H1 (cell line): ENCODE measurements around the gene TEX101. TPM values are rescaled to one million over a fixed set of nuclear protein-coding genes. Genes with fewer than 3 reads are reported as not detected.

ENCODE experiments used
- CTCF ChIA-PET: fragments of 300-600 bp; sonication (Branson Sonifier 250); formaldehyde crosslinking; loops from one replicate; lab custom pipeline; 2021; ENCODE audit not compliant: partially characterized antibody; lab: Charles Lee
- POLR2A ChIA-PET: fragments of 300-600 bp; sonication (Branson Sonifier 250); formaldehyde crosslinking; loops from one replicate; lab custom pipeline; 2021; ENCODE audit warnings: inconsistent platforms; ENCODE audit not compliant: partially characterized antibody; lab: Charles Lee
- DNase-seq, 2 experiments: peaks; one replicate each; pipeline versions ENCODE4 v3.0.0 to v3.0.0-alpha.2; 2010 to 2022; ENCODE audit warnings: low spot score in 2 of 2, low read depth in 1 of 2, mixed read lengths in 1 of 2
- FAIRE-seq: peaks from 2 replicates; lab custom pipeline; 2011; peaks lifted over from hg19 to GRCh38; lab: Jason Lieb, UNC
- H2AFZ ChIP-seq: 2 replicates; pipeline ENCODE4 v1.8.1; 2012; ENCODE audit warnings: low read length, inconsistent platforms
- H2AK5ac ChIP-seq: 2 replicates; pipeline ENCODE4 v1.6.1; 2013; ENCODE audit warnings: low read depth, low read length
- H2BK120ac ChIP-seq: replicated peaks from 2 replicates; pipeline ENCODE3; 2013; ENCODE audit warnings: low read depth, low read length, inconsistent platforms
- H2BK12ac ChIP-seq: 2 replicates; pipeline ENCODE4 v1.6.1; 2013; ENCODE audit warnings: low read depth, low read length
- H2BK15ac ChIP-seq: 2 replicates; pipeline ENCODE4 v1.6.1; 2013; ENCODE audit warnings: low read length
- H2BK20ac ChIP-seq: 2 replicates; pipeline ENCODE4 v1.6.1; 2013; ENCODE audit warnings: low read length
- H2BK5ac ChIP-seq: 2 replicates; pipeline ENCODE4 v1.6.1; 2013; ENCODE audit warnings: low read depth, low read length
- H3K14ac ChIP-seq: 2 replicates; pipeline ENCODE4 v1.6.1; 2013; ENCODE audit warnings: inconsistent platforms; ENCODE audit not compliant: insufficient read length
- H3K18ac ChIP-seq: 2 replicates; pipeline ENCODE4 v1.6.1; 2013; ENCODE audit warnings: low read length; ENCODE audit errors: extremely low read depth
- H3K23ac ChIP-seq: 2 replicates; pipeline ENCODE4 v1.6.1; 2013; ENCODE audit warnings: inconsistent platforms; ENCODE audit not compliant: insufficient read length
- H3K23me2 ChIP-seq: 2 replicates; pipeline ENCODE4 v1.6.1; 2013; ENCODE audit warnings: low read depth, low read length
- H3K27ac ChIP-seq: 2 replicates; pipeline ENCODE4 v1.6.1; 2011; ENCODE audit warnings: low read depth, low read length, inconsistent platforms
- H3K27me3 ChIP-seq, 4 experiments: replicated peaks in 1 of 4; 1 replicate in 1 of 4; 2 replicates in 3 of 4; pipeline versions ENCODE4 v1.6.1 to v1.8.1; 2011 to 2013; ENCODE audit warnings: low read length in 3 of 4, mild to moderate bottlenecking in 3 of 4, inconsistent platforms in 2 of 4, mixed read lengths in 2 of 4, moderate library complexity in 1 of 4; ENCODE audit not compliant: control insufficient read depth in 3 of 4, insufficient read depth in 3 of 4; ENCODE audit errors: extremely low read depth in 1 of 4
- H3K36me3 ChIP-seq, 4 experiments: 2 replicates each; pipeline versions ENCODE4 v1.6.1 to v1.8.1; 2011 to 2013; ENCODE audit warnings: mild to moderate bottlenecking in 4 of 4, low read length in 3 of 4, moderate library complexity in 2 of 4, control low read depth in 1 of 4, inconsistent platforms in 1 of 4; ENCODE audit not compliant: insufficient read depth in 4 of 4, control insufficient read depth in 2 of 4
- H3K4ac ChIP-seq: replicated peaks from 2 replicates; pipeline ENCODE3; 2013; ENCODE audit warnings: low read length, low read depth, mixed read lengths, inconsistent platforms; ENCODE audit not compliant: insufficient read length
- H3K4me1 ChIP-seq, 4 experiments: replicated peaks in 1 of 4; 1 replicate in 1 of 4; 2 replicates in 3 of 4; pipeline versions ENCODE4 v1.6.1 to v1.8.1; 2011 to 2013; ENCODE audit warnings: low read length in 3 of 4, inconsistent platforms in 2 of 4, mixed read lengths in 1 of 4; ENCODE audit not compliant: insufficient read depth in 4 of 4, control insufficient read depth in 3 of 4
- H3K4me2 ChIP-seq, 2 experiments: 2 replicates each; pipeline versions ENCODE4 v1.6.1 to v1.8.1; 2011 to 2013; ENCODE audit warnings: low read depth in 2 of 2, low read length in 2 of 2, control low read depth in 1 of 2, inconsistent platforms in 1 of 2, mild to moderate bottlenecking in 1 of 2; ENCODE audit not compliant: insufficient read depth in 1 of 2
- H3K4me3 ChIP-seq, 4 experiments: fragments of 200-600, 300-600 bp in 1 of 4; sonication (generic), shearing (Covaris generic), sonication (Bioruptor Twin) in 1 of 4; 2 replicates each; pipeline versions ENCODE4 v1.5.1 to v1.8.1; 2011 to 2016; ENCODE audit warnings: low read length in 4 of 4, low read depth in 3 of 4, control low read depth in 2 of 4, inconsistent platforms in 2 of 4, mild to moderate bottlenecking in 2 of 4, mixed read lengths in 1 of 4, moderate library complexity in 1 of 4; ENCODE audit not compliant: insufficient read depth in 2 of 4; ENCODE audit errors: extremely low read depth in 1 of 4
- H3K56ac ChIP-seq: replicated peaks from 2 replicates; pipeline ENCODE3; 2013; ENCODE audit warnings: low read depth, mild to moderate bottlenecking, mixed read lengths, low read length, inconsistent platforms; ENCODE audit not compliant: insufficient read length
- H3K79me1 ChIP-seq: 2 replicates; pipeline ENCODE4 v1.6.1; 2013; ENCODE audit warnings: low read depth, low read length, control low read depth
- H3K79me2 ChIP-seq, 2 experiments: 2 replicates each; pipeline versions ENCODE4 v1.6.1 to v1.8.1; 2012 to 2013; ENCODE audit warnings: low read length in 2 of 2, mild to moderate bottlenecking in 2 of 2, inconsistent platforms in 1 of 2; ENCODE audit not compliant: insufficient read depth in 2 of 2, control insufficient read depth in 1 of 2
- H3K9ac ChIP-seq, 4 experiments: replicated peaks in 1 of 4; 1 replicate in 1 of 4; 2 replicates in 3 of 4; pipeline versions ENCODE4 v1.6.1 to v1.8.1; 2011 to 2013; ENCODE audit warnings: low read depth in 3 of 4, low read length in 3 of 4, control low read depth in 2 of 4, mild to moderate bottlenecking in 2 of 4, moderate library complexity in 2 of 4, inconsistent platforms in 1 of 4; ENCODE audit errors: extremely low read depth in 1 of 4
- H3K9me3 ChIP-seq, 2 experiments: 2 replicates each; pipeline versions ENCODE4 v1.6.1 to v1.8.1; 2012 to 2013; ENCODE audit warnings: mild to moderate bottlenecking in 2 of 2, moderate library complexity in 2 of 2, control low read depth in 1 of 2, inconsistent platforms in 1 of 2, low read depth in 1 of 2, low read length in 1 of 2, mixed read lengths in 1 of 2; ENCODE audit not compliant: insufficient read depth in 2 of 2
- H4K20me1 ChIP-seq, 2 experiments: replicated peaks in 1 of 2; 2 replicates each; pipeline versions ENCODE3 to v1.8.1; 2011 to 2013; ENCODE audit warnings: inconsistent platforms in 2 of 2, low read length in 2 of 2, mild to moderate bottlenecking in 1 of 2; ENCODE audit not compliant: insufficient read depth in 2 of 2, control insufficient read depth in 1 of 2
- H4K5ac ChIP-seq: 2 replicates; pipeline ENCODE4 v1.6.1; 2013; ENCODE audit warnings: low read length, low read depth, mixed read lengths, inconsistent platforms; ENCODE audit not compliant: insufficient read length
- H4K8ac ChIP-seq: 2 replicates; pipeline ENCODE4 v1.8.0; 2013; ENCODE audit warnings: mild to moderate bottlenecking, moderate library complexity, low read length, inconsistent platforms; ENCODE audit not compliant: insufficient read depth; ENCODE audit errors: extremely low read depth
- H4K91ac ChIP-seq: replicated peaks from 2 replicates; pipeline ENCODE3; 2013; ENCODE audit warnings: low read length, mixed read lengths, inconsistent platforms; ENCODE audit not compliant: insufficient read length
- BACH1 ChIP-seq: IDR thresholded peaks from 2 replicates; pipeline ENCODE4 v1.6.1; 2012; ENCODE audit warnings: low read length, improper control_type of control experiment
- BRCA1 ChIP-seq: IDR thresholded peaks from 2 replicates; pipeline ENCODE4 v1.6.1; 2012; ENCODE audit warnings: low read depth, low read length, improper control_type of control experiment
- CREB1 ChIP-seq: IDR thresholded peaks from 2 replicates; pipeline ENCODE4 v1.6.1; 2012; ENCODE audit warnings: inconsistent platforms
- CTBP2 ChIP-seq: IDR thresholded peaks from 2 replicates; pipeline ENCODE4 v1.7.0; 2011; ENCODE audit warnings: borderline replicate concordance, mild to moderate bottlenecking, moderate library complexity, mixed read lengths, low read length; ENCODE audit not compliant: insufficient read depth, insufficient read length
- EZH2 ChIP-seq: fragments of 200-600 bp; sonication (generic); IDR thresholded peaks from 2 replicates; pipeline ENCODE4 v1.7.1; 2012; ENCODE audit warnings: low read depth, mild to moderate bottlenecking, moderate library complexity, low read length, inconsistent platforms; ENCODE audit not compliant: severe bottlenecking
- GABPA ChIP-seq: IDR thresholded peaks from 2 replicates; pipeline ENCODE4 v1.6.1; 2011; ENCODE audit warnings: mild to moderate bottlenecking, low read length, moderate library complexity, borderline replicate concordance; ENCODE audit not compliant: insufficient read depth
- HDAC6 ChIP-seq: IDR thresholded peaks from one replicate; pipeline ENCODE4 v1.7.1; 2012; ENCODE audit warnings: low read depth, mild to moderate bottlenecking, inconsistent platforms, low read length, moderate library complexity
- RNF2 ChIP-seq: fragments of 200-900, 300-1000 bp; sonication (generic); IDR thresholded peaks from 2 replicates; pipeline ENCODE4 v1.7.1; 2016; ENCODE audit warnings: borderline replicate concordance, low read depth, mild to moderate bottlenecking, antibody characterized with exemption, low read length; ENCODE audit not compliant: poor library complexity, severe bottlenecking; ENCODE audit errors: missing control alignments
- SP2 ChIP-seq: IDR thresholded peaks from 2 replicates; pipeline ENCODE4 v1.6.1; 2012; ENCODE audit warnings: mild to moderate bottlenecking, low read length, inconsistent platforms
- TAF1 ChIP-seq: IDR thresholded peaks from 2 replicates; pipeline ENCODE4 v1.6.1; 2011; ENCODE audit warnings: mild to moderate bottlenecking, low read depth, low read length
- WGBS, 2 experiments: shearing (Covaris generic) in 1 of 2; methylation state at CpG; one replicate each; pipeline versions ENCODE4 v1.1.6 to v1.1.7; 2013 to 2015; ENCODE audit warnings: low lambda C conversion rate in 2 of 2, mixed read lengths in 2 of 2, inconsistent platforms in 1 of 2, low coverage in 1 of 2, missing lambda C conversion rate in 1 of 2; ENCODE audit not compliant: insufficient replicate concordance in 2 of 2, insufficient coverage in 1 of 2, insufficient read length in 1 of 2; ENCODE audit errors: extremely low coverage in 1 of 2, missing lambda C conversion rate in 1 of 2; 5-methylcytosine and 5-hydroxymethylcytosine counted together
- polyA plus RNA-seq, 7 experiments: library from polyadenylated mRNA; depleted of rRNA in 3 of 7; stranded (reverse) in 5 of 7; unstranded in 2 of 7; fragments of >200 nt in 5 of 7; fragments of 200-250 nt in 2 of 7; gene quantifications; 1 replicate in 5 of 7; 2 replicates in 1 of 7; 4 replicates in 1 of 7; pipeline versions ENCODE4 v1.2.1 to v1.2.3, GENCODE V29; 2011 to 2013; ENCODE audit warnings: missing spikeins in 2 of 7, mixed read lengths in 2 of 7
- total RNA-seq: library from RNA; stranded (reverse); fragmentation: NEBNext Ultra II Directional; extraction: Animal tissue kit (Norgen Biotek cat#: 25700); gene quantifications from 2 replicates; pipeline ENCODE4 v1.2.1, GENCODE V29; 2021

The TEX101 gene
- total and polyA plus RNA-seq, 2 of the 8 experiments (the other 6 are each of a cell fraction or from before 2014, with no cell fraction given): 0.12 TPM; not detected in 1

DNA sequence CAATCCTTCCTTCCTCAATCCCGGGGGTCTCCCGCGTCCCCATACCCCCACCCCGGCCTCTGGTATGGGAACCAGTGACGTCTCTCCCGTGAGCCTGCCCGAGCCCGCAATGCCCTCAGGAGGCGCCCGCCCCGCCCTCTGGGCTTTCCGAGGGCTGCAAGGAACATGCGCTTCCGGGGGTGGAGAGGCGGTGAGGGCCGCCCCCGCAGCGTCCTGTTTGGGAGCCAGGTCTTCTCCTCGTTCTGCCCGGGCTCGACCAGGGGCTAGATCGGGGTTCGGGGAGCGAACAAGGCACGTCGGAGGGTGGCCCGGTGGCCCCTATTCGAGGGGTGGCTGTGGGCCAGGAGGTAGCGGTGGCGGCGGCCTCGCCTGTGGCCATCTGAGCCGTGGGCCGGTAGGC, 6.6 kb upstream of the TEX101 start:
- Histone ChIP-seq H3K14ac (no peak overlapping the region), H2AK5ac (no peak overlapping the region), H4K20me1 (no peaks in the 10 kb centered on the region), H3K23me2 (no peaks in the 10 kb centered on the region), H2BK15ac (no peak overlapping the region), H2BK120ac (no peak overlapping the region), H3K27me3 (0 out of 7 replicates have a peak, but pooled peaks cover 0 to 4% (median 0%) of the 10 kb centered on the region in 4 experiments), H4K8ac (no peak overlapping the region; the same call in 1 of the 2 replicates), H3K9me3 (peaks cover 0 to 2% of the 10 kb centered on the region in 2 experiments; a peak in 1 of 4 replicates), H2BK20ac (0 out of 2 replicates have a peak overlapping the region, but pooled peaks have one; percentile 86), H4K5ac (no peak overlapping the region), H3K9ac (no peak overlapping the region), H3K4me2 (no peak overlapping the region), H3K36me3 (no peaks in the 10 kb centered on the region), H3K4ac (no peak overlapping the region), H3K18ac (no peak overlapping the region), H3K79me1 (no peaks in the 10 kb centered on the region), H3K4me3 (no peak overlapping the region), H4K91ac (no peak overlapping the region), H2BK12ac (no peak overlapping the region), H3K56ac (no peak overlapping the region), H3K79me2 (no peaks in the 10 kb centered on the region), H2BK5ac (no peak overlapping the region), H3K27ac (no peak overlapping the region), H3K4me1 (peaks cover 0 to 6% (median 3%) of the 10 kb centered on the region in 4 experiments; a peak in 5 of 7 replicates), H2AFZ (0 out of 2 replicates have a peak overlapping the region, but pooled peaks have one; percentile 80), H3K23ac (no peak overlapping the region)
- ChIA-PET POLR2A (interaction anchor here (1.2 kb wide), 1 partner anchor 9 kb away, joined by 3 read pairs; no protein-coding TSS in a partner anchor), CTCF (interaction anchor here (0.6 kb wide), 1 partner anchor 9 kb away, joined by 3 read pairs; no protein-coding TSS in a partner anchor)
- WGBS, 2 experiments: 91% methylated on average over 31 of the region's 34 CpGs; no CpG with 5 or more reads in 1 of the 2 experiments
- no peak for FAIRE-seq
- DNase-seq: no peak
- TF ChIP-seq EZH2: no peak
- TF ChIP-seq RNF2: no peak
- no peak for TF ChIP-seq SP2
- TF ChIP-seq BACH1: no peak
- no peak for TF ChIP-seq CTBP2
- TF ChIP-seq TAF1: no peak
- TF ChIP-seq HDAC6: no peak
- no peak for TF ChIP-seq BRCA1
- no peak for TF ChIP-seq CREB1
- TF ChIP-seq GABPA: no peak
